Skeletal muscle tissue (tissue), 4 donors: ENCODE results near the gene COL6A3. TPM values are rescaled to one million over a fixed set of nuclear protein-coding genes. Genes with fewer than 3 reads are reported as not detected.
A peak's percentile ranks its signal among the peaks of the same experiment; 100 is the strongest.

Experiments
- H3K27ac ChIP-seq: one replicate; pipeline ENCODE4 v1.7.0; 2013; ENCODE audit warnings: mild to moderate bottlenecking, low read depth, low read length, inconsistent platforms
- H3K27me3 ChIP-seq, 3 donors: one replicate each; pipeline ENCODE4 v1.7.0; 2013; ENCODE audit warnings: low read length in 3 of 3; ENCODE audit not compliant: control insufficient read depth in 3 of 3, insufficient read depth in 3 of 3
- H3K36me3 ChIP-seq, 3 donors: one replicate each; pipeline ENCODE4 v1.7.0; 2013; ENCODE audit warnings: low read length in 3 of 3; ENCODE audit not compliant: control insufficient read depth in 3 of 3, insufficient read depth in 3 of 3
- H3K4me1 ChIP-seq, 3 donors: one replicate each; pipeline ENCODE4 v1.7.0; 2013; ENCODE audit warnings: low read length in 3 of 3, mild to moderate bottlenecking in 3 of 3; ENCODE audit not compliant: control insufficient read depth in 3 of 3, insufficient read depth in 3 of 3
- H3K4me3 ChIP-seq, 3 donors: one replicate each; pipeline ENCODE4 v1.7.0; 2013; ENCODE audit warnings: low read length in 3 of 3
- H3K9ac ChIP-seq, 3 donors: one replicate each; pipeline ENCODE4 v1.7.0; 2013; ENCODE audit warnings: low read length in 3 of 3, mild to moderate bottlenecking in 3 of 3, moderate library complexity in 2 of 3, low read depth in 1 of 3
- H3K9me3 ChIP-seq, 3 donors: one replicate each; pipeline ENCODE4 v1.7.0; 2013; ENCODE audit warnings: low read length in 3 of 3; ENCODE audit not compliant: control insufficient read depth in 3 of 3
- total RNA-seq: library from RNA; depleted of rRNA; stranded (reverse); fragments of >200 nt; gene quantifications from one replicate; pipeline ENCODE4 v1.2.3, GENCODE V29; 2014
- donor health status: Osteomylitis.

Gene COL6A3
- total RNA-seq, 1 donor from 2014 or later, result 365 TPM

DNA sequence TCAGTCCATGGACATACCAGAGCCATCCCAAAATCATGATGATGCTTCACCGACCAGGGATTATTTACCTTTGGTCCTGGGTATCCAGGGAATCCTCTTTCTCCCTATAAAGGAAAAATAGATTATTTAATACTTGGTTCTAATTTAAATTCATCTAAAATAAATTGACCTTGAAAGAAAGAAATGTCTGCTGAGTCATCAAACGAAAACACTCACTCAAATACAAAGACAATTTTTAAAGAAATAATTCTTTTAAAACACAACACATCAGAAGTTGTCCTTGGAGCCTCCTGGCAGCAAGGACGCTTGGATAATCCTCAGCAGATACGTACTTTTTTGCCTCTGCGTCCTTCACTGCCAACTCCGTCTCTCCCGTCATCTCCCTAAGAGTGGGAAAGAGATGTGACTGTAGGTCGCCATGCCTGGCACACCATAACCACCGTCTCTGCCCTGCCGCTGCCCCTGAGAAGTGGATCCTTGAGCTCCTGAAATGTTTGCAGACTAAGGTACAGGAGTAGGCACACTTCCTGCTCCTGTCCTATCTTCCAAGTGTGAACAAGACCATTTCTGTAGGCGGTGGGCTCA, 65.6 kb downstream of the COL6A3 start:
- no peaks in the 10 kb centered on the region for H3K27me3 ChIP-seq
- no peak overlapping the region for H3K27ac ChIP-seq
- no peaks in the 10 kb centered on the region for H3K9me3 ChIP-seq
- no peak overlapping the region for H3K9ac ChIP-seq
- H3K4me3 ChIP-seq, result no peak overlapping the region
- peaks cover 4 to 25% (median 5%) of the 10 kb centered on the region in 3 donors for H3K36me3 ChIP-seq
- H3K4me1 ChIP-seq, result peaks cover 17 to 25% (median 24%) of the 10 kb centered on the region in 3 donors

DNA sequence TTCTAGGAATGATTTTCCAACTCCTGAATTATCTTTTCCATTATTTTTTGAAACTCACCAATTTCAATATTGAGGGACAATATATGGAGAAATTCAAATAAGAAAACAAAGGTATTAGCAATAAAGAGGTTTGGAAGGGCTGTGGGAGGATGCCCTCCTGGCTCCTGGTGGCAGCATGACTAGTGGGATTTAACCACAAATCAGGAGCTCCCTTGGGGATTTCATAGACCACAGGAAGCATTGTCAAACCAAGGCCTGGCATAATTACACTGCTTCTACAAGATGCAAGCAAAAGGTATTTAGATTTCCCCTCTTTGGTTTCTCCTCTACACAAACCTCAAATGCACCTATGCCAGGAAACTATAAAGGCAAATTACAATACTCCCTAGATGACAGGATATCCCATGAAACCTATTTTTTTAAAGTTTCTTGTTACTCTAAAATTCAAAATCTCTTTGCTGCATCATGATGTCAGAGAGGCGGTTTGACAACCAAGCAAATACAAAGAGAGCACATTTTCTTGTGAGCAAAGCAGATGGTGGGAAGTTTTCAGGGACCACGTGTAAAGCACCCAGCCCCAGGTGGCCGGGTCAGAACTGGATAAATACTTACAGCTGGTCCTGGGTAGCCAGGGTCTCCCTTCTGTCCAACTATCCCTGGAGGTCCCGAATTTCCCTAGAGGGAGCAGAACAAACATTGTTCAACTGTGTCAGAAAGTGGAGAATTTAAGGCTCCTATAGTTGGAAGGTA, 67.9 kb downstream of the COL6A3 start:
- Histone ChIP-seq H3K9ac (no peak overlapping the region), H3K27ac (no peak overlapping the region), H3K9me3 (no peaks in the 10 kb centered on the region), H3K4me3 (no peak overlapping the region), H3K27me3 (no peaks in the 10 kb centered on the region), H3K36me3 (peaks cover 4 to 28% (median 5%) of the 10 kb centered on the region in 3 donors), H3K4me1 (peaks cover 6 to 11% (median 8%) of the 10 kb centered on the region in 3 donors)

DNA sequence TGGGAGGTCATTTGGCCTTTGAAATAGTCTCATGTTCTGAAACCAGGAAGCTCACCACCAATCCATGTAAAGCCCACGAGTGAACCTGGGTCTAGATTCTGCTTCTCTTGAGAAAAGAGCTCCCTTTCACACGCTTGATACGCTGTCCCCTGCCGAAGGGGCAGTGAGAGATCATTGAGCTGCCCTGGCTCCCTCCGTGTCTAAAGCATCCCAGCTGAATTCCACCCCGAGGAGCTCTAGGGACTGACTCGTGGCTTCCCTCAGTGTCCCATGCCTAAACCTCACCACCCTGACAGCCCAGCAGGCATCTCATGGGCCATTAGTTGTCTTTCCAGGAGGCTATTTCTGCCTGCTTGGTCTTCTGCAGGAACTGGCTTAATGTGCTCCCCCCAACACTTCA, 68.6 kb downstream of the COL6A3 start:
- H3K4me1 ChIP-seq, result peaks cover 0 to 5% (median 3%) of the 10 kb centered on the region in 3 donors
- H3K9me3 ChIP-seq, result no peaks in the 10 kb centered on the region
- no peak overlapping the region for H3K4me3 ChIP-seq
- H3K36me3 ChIP-seq, result peaks cover 4 to 31% (median 6%) of the 10 kb centered on the region in 3 donors
- H3K27me3 ChIP-seq, result no peaks in the 10 kb centered on the region
- no peak overlapping the region for H3K9ac ChIP-seq
- no peak overlapping the region for H3K27ac ChIP-seq

DNA sequence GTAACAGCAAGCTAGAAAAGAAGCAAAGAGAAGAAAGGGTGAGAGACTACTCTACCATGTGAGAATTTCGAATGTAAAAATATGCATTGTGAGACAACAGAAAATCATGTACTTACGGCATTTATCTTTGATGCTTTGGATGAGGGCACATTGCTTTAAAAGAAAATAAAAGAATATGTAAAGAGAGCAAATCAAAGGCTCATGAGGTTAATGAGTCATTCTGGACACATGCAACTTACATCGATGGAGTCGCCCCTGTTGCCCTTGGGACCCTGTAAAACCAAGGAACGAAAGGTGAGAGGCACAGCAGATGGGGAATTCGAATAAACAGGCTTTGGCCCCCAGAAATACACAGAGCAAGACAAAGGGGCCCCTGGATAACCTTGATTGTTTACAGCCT, 69.0 kb downstream of the COL6A3 start:
- no peak overlapping the region for H3K27ac ChIP-seq
- no peak overlapping the region for H3K9ac ChIP-seq
- H3K27me3 ChIP-seq, result no peaks in the 10 kb centered on the region
- H3K9me3 ChIP-seq, result no peaks in the 10 kb centered on the region
- peaks cover 4 to 31% (median 10%) of the 10 kb centered on the region in 3 donors for H3K36me3 ChIP-seq
- H3K4me3 ChIP-seq, result no peak overlapping the region
- H3K4me1 ChIP-seq, result peaks cover 0 to 3% (median under 1%) of the 10 kb centered on the region in 3 donors

DNA sequence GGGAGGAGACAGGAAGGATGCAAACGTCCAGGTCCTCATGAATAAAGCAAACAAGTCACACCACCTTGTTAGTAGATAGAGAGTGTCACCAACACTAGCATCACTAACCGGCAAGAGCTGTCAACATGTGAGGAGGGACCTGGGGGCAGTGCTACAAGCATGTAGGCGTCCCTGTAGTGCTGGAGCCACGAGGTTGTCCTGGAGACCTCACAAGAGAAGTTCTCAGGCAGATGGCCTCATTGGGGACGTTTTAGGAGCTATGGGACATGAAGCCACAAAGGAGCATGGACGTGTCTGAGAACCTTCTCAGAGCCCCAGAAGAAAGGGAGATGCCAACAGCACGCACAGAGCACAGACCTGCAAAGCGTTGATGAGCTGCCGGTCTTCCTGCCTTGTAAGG, 70.0 kb downstream of the COL6A3 start:
- Histone ChIP-seq H3K4me3 (no peak overlapping the region), H3K36me3 (peaks cover 4 to 31% (median 11%) of the 10 kb centered on the region in 3 donors), H3K9me3 (no peaks in the 10 kb centered on the region), H3K27ac (no peak overlapping the region), H3K4me1 (peaks cover 0 to 3% (median 0%) of the 10 kb centered on the region in 3 donors), H3K9ac (no peak overlapping the region), H3K27me3 (no peaks in the 10 kb centered on the region)

DNA sequence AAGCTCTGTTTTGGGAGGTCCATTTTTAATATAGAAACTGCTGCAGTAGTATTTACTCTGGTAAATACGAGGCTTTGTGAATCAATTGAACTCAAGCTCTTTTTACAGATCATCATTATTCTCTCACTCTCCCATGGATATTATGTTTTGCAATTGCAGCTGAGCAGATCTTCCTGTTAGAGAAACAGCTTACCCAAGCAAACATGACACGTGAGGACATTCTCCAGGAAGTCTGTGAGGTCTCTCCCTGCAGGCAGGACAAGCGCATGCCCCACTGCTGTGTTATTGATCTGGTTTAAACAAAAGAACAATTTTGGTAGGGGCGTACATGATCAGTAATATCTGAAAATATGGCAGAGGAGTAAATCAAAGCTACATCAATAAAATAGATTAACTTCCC, 72.1 kb downstream of the COL6A3 start:
- no peaks in the 10 kb centered on the region for H3K9me3 ChIP-seq
- H3K9ac ChIP-seq, result no peak overlapping the region
- no peaks in the 10 kb centered on the region for H3K27me3 ChIP-seq
- peaks cover 0 to 3% (median 0%) of the 10 kb centered on the region in 3 donors for H3K4me1 ChIP-seq
- H3K4me3 ChIP-seq, result no peak overlapping the region
- H3K36me3 ChIP-seq, result peaks cover 4 to 26% (median 11%) of the 10 kb centered on the region in 3 donors
- H3K27ac ChIP-seq, result peak overlapping the region; percentile 5

DNA sequence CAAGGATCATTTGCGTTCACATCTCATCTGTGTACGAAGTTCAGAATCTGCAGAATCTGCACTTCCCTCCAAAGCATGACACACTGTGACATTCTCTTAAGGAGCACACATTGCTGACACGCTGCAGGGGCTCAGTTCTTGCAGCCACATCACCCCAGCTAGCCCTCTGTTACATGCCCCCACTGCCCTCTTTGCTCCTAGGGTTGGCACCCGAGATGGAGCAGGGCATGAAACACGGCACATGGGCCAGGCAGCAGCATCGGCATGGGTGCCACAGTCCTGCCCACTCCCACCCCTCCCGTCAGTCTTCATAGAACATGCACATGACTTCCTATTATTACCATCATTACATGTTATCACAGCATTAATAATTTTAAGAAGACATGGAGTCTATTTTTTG, 76.4 kb downstream of the COL6A3 start:
- H3K9me3 ChIP-seq, result no peaks in the 10 kb centered on the region
- peaks cover 0 to 3% (median 0%) of the 10 kb centered on the region in 3 donors for H3K4me1 ChIP-seq
- peaks cover 3 to 20% (median 6%) of the 10 kb centered on the region in 3 donors for H3K36me3 ChIP-seq
- no peak overlapping the region for H3K27ac ChIP-seq
- H3K4me3 ChIP-seq, result no peak overlapping the region
- H3K9ac ChIP-seq, result no peak overlapping the region
- H3K27me3 ChIP-seq, result no peaks in the 10 kb centered on the region

DNA sequence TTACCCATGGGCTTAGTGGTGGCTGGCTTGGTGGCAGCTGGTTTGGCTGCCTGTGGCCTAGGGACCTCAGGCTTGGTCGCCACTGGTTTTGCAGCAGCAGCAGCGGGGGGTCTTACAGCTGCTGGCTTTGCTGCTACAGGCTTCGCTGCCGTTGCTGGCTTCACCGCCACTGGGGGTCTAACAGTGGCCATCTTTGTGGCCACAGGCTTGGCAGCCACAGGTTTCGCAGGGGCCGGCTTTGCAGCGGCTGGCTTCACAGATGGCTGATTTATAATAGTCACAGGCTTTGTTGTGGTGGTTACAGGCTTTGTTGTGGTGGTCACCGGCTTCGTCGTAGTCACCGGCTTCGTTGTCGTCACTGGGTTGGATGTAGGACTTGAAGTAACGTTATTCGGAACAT, 77.8 kb downstream of the COL6A3 start:
- no peaks in the 10 kb centered on the region for H3K9me3 ChIP-seq
- no peaks in the 10 kb centered on the region for H3K27me3 ChIP-seq
- H3K27ac ChIP-seq, result no peak overlapping the region
- H3K4me1 ChIP-seq, result no peaks in the 10 kb centered on the region
- no peak overlapping the region for H3K4me3 ChIP-seq
- peaks cover 3 to 20% (median 6%) of the 10 kb centered on the region in 3 donors for H3K36me3 ChIP-seq
- no peak overlapping the region for H3K9ac ChIP-seq

DNA sequence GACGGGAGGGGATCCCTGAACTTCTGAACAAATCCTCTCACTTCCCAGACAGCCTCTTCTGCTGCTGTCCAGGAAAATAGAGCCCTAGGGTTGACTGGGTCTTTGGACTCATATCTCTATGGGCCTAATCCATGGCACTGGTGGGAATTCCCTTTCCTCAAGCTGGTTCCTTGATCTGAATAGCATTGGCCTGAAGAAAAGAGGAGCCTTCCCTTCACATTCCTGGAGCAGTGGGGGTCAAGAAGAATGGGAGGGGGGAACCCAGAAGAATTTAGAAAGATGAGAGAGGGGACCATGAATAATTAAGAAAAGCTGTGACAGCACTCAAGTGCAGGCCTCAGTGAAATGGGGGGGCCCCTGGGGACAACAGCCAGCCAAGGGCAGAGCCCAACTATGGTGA, 80.2 kb downstream of the COL6A3 start:
- no peaks in the 10 kb centered on the region for H3K9me3 ChIP-seq
- H3K4me1 ChIP-seq, result no peaks in the 10 kb centered on the region
- no peak overlapping the region for H3K9ac ChIP-seq
- no peak overlapping the region for H3K4me3 ChIP-seq
- H3K27ac ChIP-seq, result no peak overlapping the region
- H3K27me3 ChIP-seq, result no peaks in the 10 kb centered on the region
- H3K36me3 ChIP-seq, result peaks cover 0 to 14% (median 3%) of the 10 kb centered on the region in 3 donors

DNA sequence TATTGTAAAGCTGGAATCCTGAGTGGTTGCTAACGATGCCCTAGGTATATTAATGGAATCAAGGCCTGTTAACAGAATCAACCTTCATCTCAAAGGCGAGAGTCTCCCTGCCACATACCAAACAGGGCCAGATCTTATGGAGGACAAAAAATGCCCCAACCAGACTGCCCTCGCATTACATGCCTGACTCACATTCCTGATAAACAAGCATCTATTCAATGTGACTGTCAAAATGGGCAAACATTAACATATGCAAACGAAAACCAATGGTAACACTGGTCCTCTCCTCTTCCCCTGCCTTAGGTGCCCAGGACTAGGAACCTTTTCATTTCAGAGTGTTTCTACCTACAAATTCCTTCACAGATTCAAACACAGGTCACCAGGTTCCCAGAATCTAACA, 83.4 kb downstream of the COL6A3 start:
- H3K4me3 ChIP-seq, result no peak overlapping the region
- peaks cover 0 to 11% (median 3%) of the 10 kb centered on the region in 3 donors for H3K36me3 ChIP-seq
- no peak overlapping the region for H3K9ac ChIP-seq
- H3K27ac ChIP-seq, result no peak overlapping the region
- H3K9me3 ChIP-seq, result no peaks in the 10 kb centered on the region
- peaks cover 0 to 4% (median 2%) of the 10 kb centered on the region in 3 donors for H3K4me1 ChIP-seq
- no peaks in the 10 kb centered on the region for H3K27me3 ChIP-seq
